K562 (cell line): ENCODE data around the gene MINDY4.

ENCODE experiments used
- BHLHE40 ChIP-seq: IDR thresholded peaks from 2 replicates; pipeline ENCODE4 v1.6.1; 2011; ENCODE audit warnings: low read length, improper control_type of control experiment
- E2F6 ChIP-seq, 2 experiments: IDR thresholded peaks; 2 replicates each; pipeline ENCODE4 v1.6.1; 2011; ENCODE audit warnings: borderline replicate concordance in 1 of 2, control low read depth in 1 of 2, low read depth in 1 of 2, low read length in 1 of 2, mild to moderate bottlenecking in 1 of 2, mixed read lengths in 1 of 2, moderate library complexity in 1 of 2; ENCODE audit not compliant: insufficient read depth in 1 of 2, insufficient read length in 1 of 2, poor library complexity in 1 of 2, severe bottlenecking in 1 of 2; ENCODE audit errors: extremely low read depth in 1 of 2
- SREBF1 ChIP-seq: fragments of 150-350 bp; IDR thresholded peaks from 2 replicates; pipeline ENCODE4 v1.6.1; 2014; ENCODE audit warnings: antibody characterized with exemption, low read depth, low read length, borderline replicate concordance

GRCh38 chr7:30911561-30911969 is 140.3 kb downstream of the MINDY4 start, which contains the start of gene AQP1:
- TF ChIP-seq E2F6 (IDR thresholded peaks at IDR 0.05; ENCODE audit: borderline replicate concordance in 1 of 2, extremely low read depth in 1 of 2, insufficient read depth in 1 of 2, insufficient read length in 1 of 2, low read depth in 1 of 2, low read length in 1 of 2, poor library complexity in 1 of 2, severe bottlenecking in 1 of 2) (no peak), BHLHE40 (no peak), SREBF1 (no peak)
